ENCODE results near the gene CD36.

DNA sequence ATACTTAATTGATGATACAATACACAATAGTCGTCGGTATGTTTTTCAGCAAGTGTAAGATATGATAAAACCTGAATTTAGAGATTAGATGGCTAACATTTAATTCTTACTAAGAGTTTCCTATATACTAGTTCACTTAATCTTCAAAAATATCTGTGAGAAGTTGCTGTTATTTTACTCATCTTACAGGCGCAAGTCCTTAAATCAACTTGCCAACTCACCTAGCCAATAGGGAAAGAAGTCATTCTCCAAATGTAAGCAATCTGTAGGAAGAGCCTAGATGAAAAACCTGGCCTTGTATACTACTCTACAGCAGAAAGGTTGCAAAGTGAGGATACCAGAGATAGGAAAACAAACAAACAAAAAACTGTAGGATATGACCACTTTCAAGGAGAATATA lies 10.6 kb downstream of the CD36 start:
- TF ChIP-seq, protein P1, sequence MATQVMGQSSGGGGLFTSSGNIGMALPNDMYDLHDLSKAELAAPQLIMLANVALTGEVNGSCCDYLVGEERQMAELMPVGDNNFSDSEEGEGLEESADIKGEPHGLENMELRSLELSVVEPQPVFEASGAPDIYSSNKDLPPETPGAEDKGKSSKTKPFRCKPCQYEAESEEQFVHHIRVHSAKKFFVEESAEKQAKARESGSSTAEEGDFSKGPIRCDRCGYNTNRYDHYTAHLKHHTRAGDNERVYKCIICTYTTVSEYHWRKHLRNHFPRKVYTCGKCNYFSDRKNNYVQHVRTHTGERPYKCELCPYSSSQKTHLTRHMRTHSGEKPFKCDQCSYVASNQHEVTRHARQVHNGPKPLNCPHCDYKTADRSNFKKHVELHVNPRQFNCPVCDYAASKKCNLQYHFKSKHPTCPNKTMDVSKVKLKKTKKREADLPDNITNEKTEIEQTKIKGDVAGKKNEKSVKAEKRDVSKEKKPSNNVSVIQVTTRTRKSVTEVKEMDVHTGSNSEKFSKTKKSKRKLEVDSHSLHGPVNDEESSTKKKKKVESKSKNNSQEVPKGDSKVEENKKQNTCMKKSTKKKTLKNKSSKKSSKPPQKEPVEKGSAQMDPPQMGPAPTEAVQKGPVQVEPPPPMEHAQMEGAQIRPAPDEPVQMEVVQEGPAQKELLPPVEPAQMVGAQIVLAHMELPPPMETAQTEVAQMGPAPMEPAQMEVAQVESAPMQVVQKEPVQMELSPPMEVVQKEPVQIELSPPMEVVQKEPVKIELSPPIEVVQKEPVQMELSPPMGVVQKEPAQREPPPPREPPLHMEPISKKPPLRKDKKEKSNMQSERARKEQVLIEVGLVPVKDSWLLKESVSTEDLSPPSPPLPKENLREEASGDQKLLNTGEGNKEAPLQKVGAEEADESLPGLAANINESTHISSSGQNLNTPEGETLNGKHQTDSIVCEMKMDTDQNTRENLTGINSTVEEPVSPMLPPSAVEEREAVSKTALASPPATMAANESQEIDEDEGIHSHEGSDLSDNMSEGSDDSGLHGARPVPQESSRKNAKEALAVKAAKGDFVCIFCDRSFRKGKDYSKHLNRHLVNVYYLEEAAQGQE (IDR thresholded peaks at IDR 0.05; ENCODE audit: low read depth, low read length), result no peak
- no peak for TF ChIP-seq HDAC6 (IDR thresholded peaks at IDR 0.05; ENCODE audit: unreplicated experiment)
- TF ChIP-seq, protein P2, sequence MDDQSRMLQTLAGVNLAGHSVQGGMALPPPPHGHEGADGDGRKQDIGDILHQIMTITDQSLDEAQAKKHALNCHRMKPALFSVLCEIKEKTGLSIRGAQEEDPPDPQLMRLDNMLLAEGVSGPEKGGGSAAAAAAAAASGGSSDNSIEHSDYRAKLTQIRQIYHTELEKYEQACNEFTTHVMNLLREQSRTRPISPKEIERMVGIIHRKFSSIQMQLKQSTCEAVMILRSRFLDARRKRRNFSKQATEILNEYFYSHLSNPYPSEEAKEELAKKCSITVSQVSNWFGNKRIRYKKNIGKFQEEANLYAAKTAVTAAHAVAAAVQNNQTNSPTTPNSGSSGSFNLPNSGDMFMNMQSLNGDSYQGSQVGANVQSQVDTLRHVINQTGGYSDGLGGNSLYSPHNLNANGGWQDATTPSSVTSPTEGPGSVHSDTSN (IDR thresholded peaks at IDR 0.05; ENCODE audit: insufficient replicate concordance, low read depth, low read length), result no peak
- no peak for TF ChIP-seq EP300 (IDR thresholded peaks at IDR 0.05; ENCODE audit: borderline replicate concordance in 1 of 2, control insufficient read depth in 1 of 2, low read depth in 2 of 2, low read length in 2 of 2)
- no peak for TF ChIP-seq CEBPB (IDR thresholded peaks at IDR 0.05; ENCODE audit: borderline replicate concordance in 1 of 2, low read depth in 2 of 2, low read length in 2 of 2)
- TF ChIP-seq TCF3 (IDR thresholded peaks at IDR 0.05; ENCODE audit: borderline replicate concordance, insufficient read depth, low read depth, low read length), result no peak
- TF ChIP-seq ZNF24 (IDR thresholded peaks at IDR 0.05), result no peak
- TF ChIP-seq SIX5 (IDR thresholded peaks at IDR 0.05; ENCODE audit: low read depth, low read length, severe bottlenecking), result no peak
- no peak for TF ChIP-seq YY1 (IDR thresholded peaks at IDR 0.05; ENCODE audit: low read depth, low read length)
- TF ChIP-seq, protein P3, sequence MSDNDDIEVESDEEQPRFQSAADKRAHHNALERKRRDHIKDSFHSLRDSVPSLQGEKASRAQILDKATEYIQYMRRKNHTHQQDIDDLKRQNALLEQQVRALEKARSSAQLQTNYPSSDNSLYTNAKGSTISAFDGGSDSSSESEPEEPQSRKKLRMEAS (IDR thresholded peaks at IDR 0.05; ENCODE audit: low read depth, low read length), result no peak
- no peak for TF ChIP-seq ZNF384 (IDR thresholded peaks at IDR 0.05; ENCODE audit: borderline replicate concordance, low read depth, low read length)
